GM23248 (cell line): ENCODE measurements around the gene GZMB. TPM values are rescaled to one million over a fixed set of nuclear protein-coding genes. Genes with fewer than 3 reads are reported as not detected.
A peak's percentile ranks its signal among the peaks of the same experiment; 100 is the strongest.

ENCODE experiments used
- DNase-seq: peaks from one replicate; pipeline ENCODE4 v3.0.0-alpha.2; 2015
- H2AFZ ChIP-seq: fragments of 200-600 bp; sonication (generic); 2 replicates; pipeline ENCODE4 v1.6.1; 2016; ENCODE audit warnings: antibody characterized with exemption
- H3F3A ChIP-seq: fragments of 200-600 bp; sonication (generic); 2 replicates; pipeline ENCODE4 v1.6.1; 2016; ENCODE audit warnings: mild to moderate bottlenecking, antibody characterized with exemption, mixed run types; ENCODE audit not compliant: insufficient read depth
- H3K27ac ChIP-seq: fragments of 200-600 bp; sonication (generic); 2 replicates; pipeline ENCODE4 v1.5.1; 2016; ENCODE audit warnings: mild to moderate bottlenecking
- H3K27me3 ChIP-seq: fragments of 200-600 bp; sonication (generic); replicated peaks from 2 replicates; pipeline ENCODE4 v1.6.1; 2016; ENCODE audit warnings: mild to moderate bottlenecking; ENCODE audit not compliant: insufficient read depth
- H3K36me3 ChIP-seq: fragments of 200-600 bp; sonication (generic); 2 replicates; pipeline ENCODE4 v1.6.1; 2016; ENCODE audit warnings: low read depth, mild to moderate bottlenecking
- H3K4me1 ChIP-seq: fragments of 200-600 bp; sonication (generic); 2 replicates; pipeline ENCODE4 v1.6.1; 2016; ENCODE audit warnings: mild to moderate bottlenecking; ENCODE audit not compliant: insufficient read depth
- H3K4me2 ChIP-seq: fragments of 200-600 bp; sonication (generic); one replicate; pipeline ENCODE4 v1.6.1; 2016; ENCODE audit warnings: mild to moderate bottlenecking; ENCODE audit not compliant: unreplicated experiment
- H3K4me3 ChIP-seq: fragments of 200-600 bp; sonication (generic); 2 replicates; pipeline ENCODE4 v1.5.1; 2016; ENCODE audit warnings: mild to moderate bottlenecking
- H3K79me2 ChIP-seq: fragments of 200-600 bp; sonication (generic); 2 replicates; pipeline ENCODE4 v1.6.1; 2016; ENCODE audit warnings: mild to moderate bottlenecking; ENCODE audit not compliant: insufficient read depth
- H3K9ac ChIP-seq: fragments of 200-600 bp; sonication (generic); 2 replicates; pipeline ENCODE4 v1.6.1; 2016; ENCODE audit warnings: mild to moderate bottlenecking
- H3K9me2 ChIP-seq: fragments of 200-600 bp; sonication (generic); 2 replicates; pipeline ENCODE4 v1.6.1; 2016; ENCODE audit warnings: mixed run types, mild to moderate bottlenecking, moderate library complexity; ENCODE audit not compliant: insufficient read depth
- H3K9me3 ChIP-seq: fragments of 200-600 bp; sonication (generic); one replicate; pipeline ENCODE4 v1.6.1; 2017; ENCODE audit warnings: low read depth
- H4K20me1 ChIP-seq: fragments of 200-600 bp; sonication (generic); 2 replicates; pipeline ENCODE4 v1.6.0; 2016; ENCODE audit not compliant: insufficient read depth
- EZH2 ChIP-seq: fragments of 200-600 bp; sonication (generic); IDR thresholded peaks from 2 replicates; pipeline ENCODE4 v1.6.1; 2018; ENCODE audit warnings: antibody characterized with exemption, mild to moderate bottlenecking; ENCODE audit not compliant: insufficient read depth, poor library complexity, severe bottlenecking
- EZH2phosphoT487 ChIP-seq: fragments of 200-600 bp; sonication (generic); IDR thresholded peaks from 2 replicates; pipeline ENCODE4 v1.6.1; 2018; ENCODE audit warnings: antibody characterized with exemption, moderate library complexity, mild to moderate bottlenecking, low read depth; ENCODE audit not compliant: insufficient read depth
- WGBS, 2 experiments: methylation state at CpG; one replicate each; pipeline ENCODE4 v1.1.6; 2015 to 2017; ENCODE audit warnings: low lambda C conversion rate in 2 of 2, low coverage in 1 of 2; ENCODE audit errors: missing lambda C conversion rate in 2 of 2; 5-methylcytosine and 5-hydroxymethylcytosine counted together
- in situ Hi-C: fragments of 300-500 bp; cut with MboI; formaldehyde crosslinking; loops from 2 replicates; pipeline ENCODE4 v1.15.0; 2020
- polyA plus RNA-seq: library from polyadenylated mRNA; unstranded; fragments of >200 nt; fragmentation: Nextera tagmentation; extraction: Ambion mirVana; gene quantifications from 2 replicates; pipeline ENCODE4 v1.2.1, GENCODE V29; 2016
- total RNA-seq: library from RNA; depleted of rRNA; stranded (reverse); fragments of >200 nt; shearing (Covaris generic); gene quantifications from 2 replicates; pipeline ENCODE4 v1.2.3, GENCODE V29; 2014; rRNA removed

GZMB gene
- total RNA-seq, result not detected in 2 replicates
- not detected in 2 replicates for polyA plus RNA-seq

DNA sequence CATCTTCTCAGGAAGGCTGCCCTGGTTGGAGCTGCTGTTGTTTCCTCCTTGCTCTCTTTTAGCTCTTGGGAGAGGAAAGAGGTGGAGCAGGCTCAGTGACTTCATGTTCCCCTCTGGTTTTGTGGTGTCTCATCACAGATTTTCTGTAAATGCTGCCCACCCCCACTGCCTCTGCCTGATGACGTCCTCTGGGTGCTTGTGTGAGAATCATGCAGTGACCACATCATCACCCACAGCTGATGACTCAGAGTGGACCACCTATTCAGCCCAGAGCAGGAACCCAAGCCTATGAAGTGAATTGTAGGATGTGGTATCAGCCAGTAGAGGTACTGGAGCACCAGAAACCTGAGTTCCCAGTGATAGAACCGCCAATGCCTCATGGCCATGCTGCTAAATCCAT lies at the start of gene GZMB:
GZMB (minus strand) TSS at position 33 of the 400 bp plus-strand sequence; CDS start at position 3, 30 bp downstream.
- no peaks in the 10 kb centered on the region for H4K20me1 ChIP-seq
- TF ChIP-seq EZH2phosphoT487, result no peak
- TF ChIP-seq EZH2, result no peak
- no peak within 1 kb of the TSS for H3K4me3 ChIP-seq
- no peak within 1 kb of the TSS for H3K27ac ChIP-seq
- no peaks in the 10 kb centered on the region for H3K36me3 ChIP-seq
- H3K9me2 ChIP-seq, result no peaks in the 10 kb centered on the region
- 5 to 9% methylated on average over 2 of the region's 2 CpGs for WGBS, 2 experiments
- H3K4me2 ChIP-seq, result no peak within 1 kb of the TSS
- in situ Hi-C loops, result no loop called here
- peak; percentile 13 for DNase-seq
- no peaks in the 10 kb centered on the region for H3K79me2 ChIP-seq
- no peaks in the 10 kb centered on the region for H3K27me3 ChIP-seq
- no peaks in the 10 kb centered on the region for H3F3A ChIP-seq
- H3K9ac ChIP-seq, result no peak within 1 kb of the TSS
- H3K9me3 ChIP-seq, result no peaks in the 10 kb centered on the region
- no peak within 1 kb of the TSS for H2AFZ ChIP-seq
- H3K4me1 ChIP-seq, result no peaks in the 10 kb centered on the region

DNA sequence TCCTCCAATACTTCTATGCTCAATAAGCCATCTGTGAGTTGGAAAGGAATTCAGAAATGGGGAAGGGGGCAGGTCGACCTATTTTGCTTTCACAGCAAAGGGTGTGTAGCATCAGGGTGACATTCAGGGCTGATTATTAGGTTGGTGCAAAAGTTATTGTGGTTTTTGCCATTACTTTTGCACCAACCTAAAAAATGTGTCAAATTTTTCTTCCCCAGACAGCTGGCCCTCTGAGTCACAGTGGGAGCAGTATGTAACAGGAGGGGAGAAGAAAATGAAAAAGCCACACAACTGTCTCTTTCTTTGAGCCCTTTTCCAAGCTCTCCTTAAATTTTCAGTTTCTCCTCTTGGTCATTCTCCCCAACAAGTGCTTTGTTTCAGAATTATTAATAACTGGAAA lies 47.1 kb upstream of the GZMB start:
- H3K9me3 ChIP-seq, result no peaks in the 10 kb centered on the region
- no peaks in the 10 kb centered on the region for H3K9me2 ChIP-seq
- H2AFZ ChIP-seq, result no peak overlapping the region
- no peak overlapping the region for H3K27ac ChIP-seq
- 3 to 6% methylated on average over 1 of the region's 1 CpG for WGBS, 2 experiments
- no peak for DNase-seq
- no peaks in the 10 kb centered on the region for H3K79me2 ChIP-seq
- no peak overlapping the region for H3K4me2 ChIP-seq
- H3K9ac ChIP-seq, result no peak overlapping the region
- H3K4me1 ChIP-seq, result no peaks in the 10 kb centered on the region
- no peaks in the 10 kb centered on the region for H3K36me3 ChIP-seq
- H3F3A ChIP-seq, result no peaks in the 10 kb centered on the region
- H3K4me3 ChIP-seq, result no peak overlapping the region
- in situ Hi-C loops, result no loop called here
- peaks cover 18% of the 10 kb centered on the region; the same call in 1 of the 2 replicates for H3K27me3 ChIP-seq
- no peak for TF ChIP-seq EZH2phosphoT487
- TF ChIP-seq EZH2, result no peak
- no peaks in the 10 kb centered on the region for H4K20me1 ChIP-seq

- no peaks in the 10 kb centered on the region for H4K20me1 ChIP-seq
Measured at GRCh38 chr14:24680516-24680915, 46.5 kb upstream of the GZMB start.

DNA sequence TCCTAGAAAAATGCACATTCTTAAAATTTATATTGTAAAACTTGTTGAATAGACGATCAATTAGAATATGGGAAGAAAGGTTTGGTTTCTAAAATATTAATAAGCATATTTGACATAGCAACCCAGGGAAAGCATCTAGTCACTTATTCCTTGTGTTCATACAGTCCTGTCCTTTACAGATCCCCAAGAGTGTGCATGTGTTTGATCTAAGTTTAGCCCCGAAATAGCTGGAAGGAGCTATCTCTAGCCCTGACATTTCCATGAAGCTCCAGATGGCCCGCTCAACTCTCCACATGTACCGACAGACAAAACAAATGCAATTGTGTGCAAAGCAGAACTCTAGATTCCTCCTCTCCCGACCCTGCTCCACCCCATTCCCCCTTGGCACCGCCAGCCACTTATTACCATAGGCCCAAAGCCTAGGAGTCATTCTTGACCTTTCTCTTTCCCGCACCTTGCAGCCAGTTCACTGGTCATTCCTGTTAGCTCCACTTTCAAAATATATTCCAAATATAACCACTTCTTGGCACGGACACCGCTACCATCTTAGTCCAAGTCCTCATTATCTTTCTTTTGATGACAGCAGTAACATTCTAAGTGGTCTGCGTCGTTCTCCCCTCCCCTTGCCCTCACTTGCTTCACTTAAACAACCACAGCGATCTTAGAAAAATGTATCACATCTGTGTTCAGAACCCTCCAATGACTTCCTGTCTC lies 45.4 kb upstream of the GZMB start:
- WGBS, 2 experiments, result 41 to 43% methylated on average over 12 of the region's 12 CpGs
- in situ Hi-C loops, result no loop called here
- Histone ChIP-seq H3K36me3 (no peaks in the 10 kb centered on the region), H3F3A (no peaks in the 10 kb centered on the region), H3K27me3 (peaks cover 19% of the 10 kb centered on the region; the same call in 1 of the 2 replicates), H4K20me1 (no peaks in the 10 kb centered on the region), H3K4me1 (no peaks in the 10 kb centered on the region), H3K4me2 (no peak overlapping the region), H3K9me2 (no peaks in the 10 kb centered on the region), H3K27ac (no peak overlapping the region), H3K9me3 (no peaks in the 10 kb centered on the region), H3K79me2 (no peaks in the 10 kb centered on the region), H3K4me3 (no peak overlapping the region), H2AFZ (no peak overlapping the region), H3K9ac (no peak overlapping the region)
- TF ChIP-seq EZH2phosphoT487, result no peak
- no peak for TF ChIP-seq EZH2
- no peak for DNase-seq

More at GRCh38 chr14:24680516-24680915, 46.5 kb upstream of the GZMB start:
- Histone ChIP-seq H3K79me2 (no peaks in the 10 kb centered on the region), H3K4me1 (no peaks in the 10 kb centered on the region), H3K27me3 (peaks cover 19% of the 10 kb centered on the region; the same call in 1 of the 2 replicates), H3K4me2 (no peak overlapping the region), H3K4me3 (no peak overlapping the region), H3K9me2 (no peaks in the 10 kb centered on the region), H3K27ac (no peak overlapping the region), H3K9ac (no peak overlapping the region), H2AFZ (no peak overlapping the region), H3F3A (no peaks in the 10 kb centered on the region), H3K9me3 (no peaks in the 10 kb centered on the region), H3K36me3 (no peaks in the 10 kb centered on the region)
- no peak for TF ChIP-seq EZH2
- TF ChIP-seq EZH2phosphoT487, result no peak
- WGBS, 2 experiments, result 18 to 35% methylated on average over 4 of the region's 4 CpGs
- in situ Hi-C loops, result no loop called here
- DNase-seq, result no peak
